ENCODE results near the gene ETS1.

The ETS1 gene

GRCh38 chr11:128409476-128409875 is 177.9 kb downstream of the ETS1 start:
- no peak for DNase-seq (ENCODE audit: low read depth in 2 of 3, low spot score in 1 of 3)
